LHCN-M2 (cell line): ENCODE measurements around the gene SEC61B. TPM values are rescaled to one million over a fixed set of nuclear protein-coding genes. Genes with fewer than 3 reads are reported as not detected.

ENCODE experiments used
- DNase-seq: peaks from one replicate; pipeline ENCODE4 v3.0.0-alpha.2; 2012; ENCODE audit warnings: low read depth
- total RNA-seq: library from RNA; depleted of rRNA; stranded (reverse); fragments of >200 nt; gene quantifications from 2 replicates; pipeline ENCODE4 v1.2.3, GENCODE V29; 2014; rRNA removed

SEC61B gene
- total RNA-seq, 1 experiment from 2014 or later: 98.8 TPM

- DNase-seq: no peak
Measured at GRCh38 chr9:99272836-99273235, 50.8 kb downstream of the SEC61B start.

GRCh38 chr9:99274016-99274415 lies 51.9 kb downstream of the SEC61B start:
- no peak for DNase-seq

GRCh38 chr9:99274495-99274894 lies 52.4 kb downstream of the SEC61B start:
- DNase-seq: no peak

Other genes with a start within 250 kb of the SEC61B start
- 53.6 and 58.0 TPM in 2 replicates for gene TGFBR1, start 117.2 kb upstream of the SEC61B start, total RNA-seq
- 35.4 and 36.7 TPM in 2 replicates for gene ALG2, start 340 bp upstream of the SEC61B start, total RNA-seq